ENCODE results near the gene NAV1.
"Not testable (repeated sequence)": the region's sequence is repeated elsewhere in the genome, so short reads cannot be mapped to it uniquely, and the experiment has no call there.

NAV1 gene, protein sequence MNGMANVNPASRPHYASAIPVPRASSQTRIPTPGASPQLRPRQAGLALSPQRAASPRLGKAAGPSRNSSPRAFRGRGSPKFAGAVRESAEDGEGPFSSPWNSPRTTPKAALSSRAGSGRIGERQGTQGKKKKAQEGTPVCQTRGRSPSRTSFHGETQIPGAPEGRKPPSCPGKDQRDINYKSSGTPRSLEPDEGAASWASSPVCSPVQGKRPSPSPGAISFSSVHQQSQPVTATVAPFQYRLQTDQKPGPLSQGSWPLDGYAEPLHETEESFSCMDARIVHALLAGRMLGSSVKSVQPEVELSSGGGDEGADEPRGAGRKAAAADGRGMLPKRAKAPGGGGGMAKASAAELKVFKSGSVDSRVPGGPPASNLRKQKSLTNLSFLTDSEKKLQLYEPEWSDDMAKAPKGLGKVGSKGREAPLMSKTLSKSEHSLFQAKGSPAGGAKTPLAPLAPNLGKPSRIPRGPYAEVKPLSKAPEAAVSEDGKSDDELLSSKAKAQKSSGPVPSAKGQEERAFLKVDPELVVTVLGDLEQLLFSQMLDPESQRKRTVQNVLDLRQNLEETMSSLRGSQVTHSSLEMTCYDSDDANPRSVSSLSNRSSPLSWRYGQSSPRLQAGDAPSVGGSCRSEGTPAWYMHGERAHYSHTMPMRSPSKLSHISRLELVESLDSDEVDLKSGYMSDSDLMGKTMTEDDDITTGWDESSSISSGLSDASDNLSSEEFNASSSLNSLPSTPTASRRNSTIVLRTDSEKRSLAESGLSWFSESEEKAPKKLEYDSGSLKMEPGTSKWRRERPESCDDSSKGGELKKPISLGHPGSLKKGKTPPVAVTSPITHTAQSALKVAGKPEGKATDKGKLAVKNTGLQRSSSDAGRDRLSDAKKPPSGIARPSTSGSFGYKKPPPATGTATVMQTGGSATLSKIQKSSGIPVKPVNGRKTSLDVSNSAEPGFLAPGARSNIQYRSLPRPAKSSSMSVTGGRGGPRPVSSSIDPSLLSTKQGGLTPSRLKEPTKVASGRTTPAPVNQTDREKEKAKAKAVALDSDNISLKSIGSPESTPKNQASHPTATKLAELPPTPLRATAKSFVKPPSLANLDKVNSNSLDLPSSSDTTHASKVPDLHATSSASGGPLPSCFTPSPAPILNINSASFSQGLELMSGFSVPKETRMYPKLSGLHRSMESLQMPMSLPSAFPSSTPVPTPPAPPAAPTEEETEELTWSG (N-terminal part only)

DNA sequence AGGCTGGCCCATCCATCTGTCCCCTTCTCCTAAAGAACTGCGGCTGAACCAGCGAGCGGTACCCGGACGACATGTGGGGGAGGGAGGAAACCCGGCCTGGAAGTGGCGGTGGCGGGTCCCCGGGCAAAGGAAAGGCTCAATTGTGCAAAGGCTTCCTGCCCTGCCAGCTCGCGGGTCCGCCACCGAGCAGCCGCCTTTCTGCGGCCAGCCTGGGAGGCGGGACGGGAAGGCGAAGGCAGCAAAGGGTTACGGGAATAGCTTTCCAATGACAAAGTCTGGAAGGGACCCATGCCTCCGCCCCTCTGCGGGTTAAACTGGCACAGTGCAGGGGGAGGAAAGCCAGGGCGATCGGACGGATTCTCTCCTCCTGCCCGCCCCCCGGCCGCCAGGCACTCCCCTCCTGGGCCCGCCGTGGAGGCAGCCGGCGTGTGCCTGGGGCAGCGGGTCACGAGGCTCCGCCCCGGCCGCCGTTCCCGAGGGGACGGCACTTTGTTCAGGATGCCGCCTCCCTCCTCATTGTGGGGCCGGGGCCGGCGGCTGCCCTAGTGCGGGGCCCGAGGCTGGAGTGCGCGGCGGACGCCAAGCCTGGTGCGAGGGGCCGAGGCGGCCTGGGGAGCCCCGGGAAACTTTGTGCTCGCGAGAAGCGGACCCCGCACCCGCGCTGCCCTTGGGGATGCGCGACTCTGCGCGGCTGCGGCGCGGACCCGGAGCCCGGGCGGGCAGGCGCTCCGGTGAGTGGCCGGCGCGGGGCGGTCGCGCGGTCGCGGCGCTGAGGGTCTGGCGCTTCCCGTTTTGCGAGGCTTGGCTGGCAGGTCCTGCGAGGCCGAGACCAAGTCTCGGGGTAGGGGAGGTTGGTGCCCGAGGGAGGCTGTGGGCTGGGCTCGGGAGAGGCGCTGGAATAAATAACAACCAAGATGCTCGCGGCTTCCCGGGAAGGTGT, at the start of gene NAV1:
NAV1 (plus strand) TSS at position 516 of the 940 bp plus-strand sequence. CDS start 83,758 bp downstream, outside the sequence.
- no peak for DNase-seq (ENCODE audit: low read depth)

- DNase-seq (ENCODE audit: low read depth): no peak
Observed at GRCh38 chr1:201489643-201490261, 49.2 kb upstream of the NAV1 start.

GRCh38 chr1:201490708-201491131, 48.2 kb upstream of the NAV1 start:
- no peak for DNase-seq (ENCODE audit: low read depth)

- DNase-seq (ENCODE audit: low read depth): no peak
Observed at GRCh38 chr1:201491896-201492511, 46.9 kb upstream of the NAV1 start.

GRCh38 chr1:201493026-201493656, 45.8 kb upstream of the NAV1 start:
- not testable (repeated sequence) for DNase-seq (ENCODE audit: low read depth)

DNA sequence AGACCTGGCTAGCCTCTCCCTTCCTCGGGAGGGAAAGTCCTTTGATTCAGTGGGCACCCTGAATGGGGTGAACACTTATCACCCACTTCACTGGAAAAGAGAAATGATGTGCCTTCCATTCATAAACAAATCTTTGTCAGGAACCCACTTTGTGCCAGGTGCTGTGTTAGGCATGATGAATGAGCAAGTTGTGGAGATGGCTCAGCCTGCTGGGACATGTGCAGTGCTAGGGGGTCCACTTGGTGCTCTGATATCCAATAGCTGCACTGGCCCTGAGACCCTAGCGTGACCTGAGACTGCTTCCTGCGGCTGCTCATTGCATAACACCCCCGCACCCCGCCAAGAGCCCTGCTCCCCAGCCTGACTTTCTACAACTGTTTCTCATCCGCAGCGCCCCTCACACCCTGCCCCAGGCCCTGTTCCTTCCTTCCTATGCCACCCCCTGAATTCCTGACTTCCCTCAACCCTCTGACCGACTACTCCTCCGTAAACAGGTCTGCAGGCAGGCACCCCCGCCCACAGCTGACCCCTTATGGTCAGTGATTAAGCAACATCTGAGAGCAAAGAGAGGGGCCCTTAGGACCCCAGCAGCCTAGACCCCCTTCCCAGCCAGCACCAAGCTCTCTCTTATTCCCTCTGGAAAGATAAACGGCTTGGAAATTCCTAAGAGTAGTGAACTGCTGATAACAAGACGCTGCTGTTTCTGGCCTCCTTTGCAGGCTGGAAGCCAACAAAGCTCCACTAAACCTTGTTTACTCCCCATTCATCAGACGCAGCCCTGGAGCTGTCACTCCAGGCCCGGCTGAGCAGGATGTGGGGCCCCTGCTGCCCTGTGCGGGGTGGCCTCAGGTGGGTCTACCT, 44.9 kb upstream of the NAV1 start:
- no peak for DNase-seq (ENCODE audit: low read depth)

GRCh38 chr1:201495551-201496295, 43.2 kb upstream of the NAV1 start:
- no peak for DNase-seq (ENCODE audit: low read depth)

DNA sequence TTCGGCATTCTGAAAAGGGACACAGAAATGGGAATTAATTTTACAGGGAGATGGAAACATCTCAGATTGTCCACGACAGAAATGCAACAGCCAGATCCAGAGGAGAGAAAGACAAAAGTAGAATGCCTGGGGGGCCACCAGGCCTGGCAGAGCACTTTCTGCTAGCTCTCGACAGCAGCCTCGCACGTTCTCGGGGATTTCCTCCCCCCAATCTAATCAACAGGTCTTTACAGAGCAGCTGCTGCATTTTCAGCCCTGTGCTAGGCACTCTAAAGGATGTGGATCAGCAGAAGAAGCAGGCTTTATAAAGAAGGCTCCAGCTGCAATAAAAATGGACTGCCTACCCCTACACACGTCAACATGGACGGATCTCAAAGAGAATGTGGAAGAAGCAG, 42.6 kb upstream of the NAV1 start:
- DNase-seq (ENCODE audit: low read depth): no peak

GRCh38 chr1:201497935-201498509, 40.9 kb upstream of the NAV1 start:
- DNase-seq (ENCODE audit: low read depth): no peak

DNA sequence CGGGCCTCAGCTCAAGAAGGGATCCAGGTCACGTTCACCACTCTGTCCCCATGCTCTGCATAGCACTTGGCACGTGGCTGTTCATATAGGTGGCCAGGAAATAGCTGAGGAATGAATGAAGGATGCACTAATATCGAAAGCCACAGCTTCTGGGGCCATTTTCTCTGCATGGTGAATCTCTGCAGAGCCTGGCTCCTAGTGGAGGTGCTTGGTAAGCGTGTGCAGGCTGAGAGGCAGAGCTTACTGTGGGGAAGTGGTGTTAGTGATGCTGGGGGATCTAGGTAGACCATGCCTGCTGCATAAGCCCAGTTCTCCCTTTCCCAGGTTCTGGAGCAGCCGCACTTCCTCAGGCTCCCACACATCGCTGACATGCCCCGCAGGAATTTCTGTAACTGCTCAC, 40.3 kb upstream of the NAV1 start:
- DNase-seq (ENCODE audit: low read depth): no peak

- DNase-seq (ENCODE audit: low read depth): no peak
Observed at GRCh38 chr1:201499191-201499590, 39.7 kb upstream of the NAV1 start.

DNA sequence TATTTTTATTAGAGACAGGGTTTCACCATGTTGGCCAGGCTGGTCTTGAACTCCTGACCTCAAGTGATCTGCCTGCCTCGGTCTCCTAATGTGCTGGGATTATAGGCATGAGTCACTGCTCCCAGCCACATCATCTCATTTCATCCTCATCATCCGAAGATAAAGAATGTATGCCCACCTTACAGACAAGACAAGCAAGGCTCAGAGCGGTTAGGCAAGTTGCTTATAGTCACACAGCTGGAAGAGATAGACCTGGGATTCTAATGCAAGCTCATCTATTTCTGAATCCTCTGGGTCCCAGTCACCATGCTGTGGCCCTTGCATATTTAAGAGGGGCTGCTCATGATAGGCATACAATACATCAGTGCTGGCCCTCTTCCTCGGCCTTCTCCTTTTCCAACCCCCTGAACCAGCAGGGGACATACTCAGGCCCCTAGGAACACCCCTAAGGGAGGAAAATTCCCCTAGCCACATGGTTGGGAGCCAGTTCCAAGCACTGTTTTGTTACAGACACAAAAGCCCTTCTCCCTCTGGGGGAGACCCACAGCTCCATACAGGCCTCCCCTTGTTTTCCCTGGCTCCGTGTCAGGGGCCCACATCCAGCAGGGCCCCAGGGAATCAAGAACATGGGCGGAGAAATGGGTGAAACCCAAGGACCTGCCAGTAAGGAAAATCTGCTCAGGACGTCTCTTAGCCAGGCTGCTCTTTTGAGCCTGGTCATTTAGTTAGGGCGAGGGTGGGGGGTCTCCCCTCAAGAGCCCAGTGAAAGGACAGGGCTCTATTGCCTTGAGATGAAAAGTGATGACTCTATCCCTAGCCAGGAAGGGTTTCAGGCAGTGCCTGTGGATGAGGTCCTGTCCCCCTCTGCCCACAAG, 38.9 kb upstream of the NAV1 start:
- DNase-seq (ENCODE audit: low read depth): no peak

- DNase-seq (ENCODE audit: low read depth): no peak
Observed at GRCh38 chr1:201500670-201501120, 38.2 kb upstream of the NAV1 start.

- DNase-seq (ENCODE audit: low read depth): no peak
Observed at GRCh38 chr1:201501144-201501543, 37.8 kb upstream of the NAV1 start.

DNA sequence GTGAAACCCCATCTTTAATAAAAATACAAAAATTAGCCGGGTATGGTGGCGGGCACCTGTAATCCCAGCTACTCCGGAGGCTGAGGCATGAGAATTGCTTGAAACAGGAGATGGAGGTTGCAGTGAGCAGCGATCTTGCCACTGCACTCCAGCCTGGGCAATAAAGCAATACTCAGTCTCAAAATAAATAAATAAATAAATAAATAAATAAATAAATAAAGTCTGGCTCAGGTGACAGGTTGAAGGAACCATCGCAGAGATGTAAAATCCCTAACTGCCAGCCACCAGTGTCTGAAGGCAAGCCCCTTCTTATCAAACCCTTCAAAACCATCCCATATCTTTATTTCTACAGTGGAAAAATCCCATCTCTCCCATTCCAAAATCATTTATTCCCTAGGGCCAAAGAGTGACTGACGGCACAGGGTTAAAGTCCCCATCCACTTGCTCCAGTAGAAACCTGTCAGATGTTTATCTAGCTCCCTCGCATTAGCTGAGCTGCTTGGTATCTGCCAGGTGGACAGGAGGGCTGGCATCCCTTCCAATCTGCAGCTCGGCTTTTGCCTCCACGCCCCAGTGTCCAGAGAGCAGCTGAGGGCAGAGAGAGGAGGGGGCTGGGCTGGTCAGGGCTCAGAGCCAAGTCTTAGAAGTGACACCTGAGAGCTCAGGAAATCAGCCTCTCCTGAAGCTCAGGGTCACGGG, 37.0 kb upstream of the NAV1 start:
- no peak for DNase-seq (ENCODE audit: low read depth)

- no peak for DNase-seq (ENCODE audit: low read depth)
Observed at GRCh38 chr1:201502511-201502857, 36.4 kb upstream of the NAV1 start.
